IMR-90 (cell line): ENCODE measurements around the gene CENPT. TPM values are rescaled to one million over a fixed set of nuclear protein-coding genes. Genes with fewer than 3 reads are reported as not detected.

ENCODE experiments used
- ATAC-seq: fragments of 200-7000 bp; cut with Tn5 transposase; 2 replicates; pipeline ENCODE4 v1.9.1; 2020; ENCODE audit warnings: low read depth, mild to moderate bottlenecking, moderate library complexity
- BruUV-seq: library from RNA; stranded (reverse); fragments of 400-500 nt; replicated peaks from 2 replicates; lab custom pipeline; 2021; lab: Mats Ljungman, UMichigan
- CTCF ChIA-PET: fragments of 300-600 bp; formaldehyde crosslinking; extraction: SDS; loops from one replicate; lab custom pipeline; 2021; ENCODE audit warnings: antibody characterized with exemption; lab: Yijun Ruan, JAX
- POLR2A ChIA-PET: fragments of 300-600 bp; sonication (Branson Sonifier 250); formaldehyde crosslinking; loops from one replicate; lab custom pipeline; 2022; ENCODE audit warnings: antibody characterized with exemption; ENCODE audit not compliant: unreplicated experiment; lab: Charles Lee
- DNase-seq: peaks from one replicate; pipeline ENCODE4 v3.0.0; 2013
- H2AFZ ChIP-seq: replicated peaks from 2 replicates; pipeline ENCODE3; 2013; ENCODE audit warnings: low read length, mild to moderate bottlenecking; ENCODE audit not compliant: poor library complexity
- H2AK5ac ChIP-seq: 2 replicates; pipeline ENCODE4 v1.6.1; 2013; ENCODE audit warnings: low read depth, low read length, inconsistent platforms
- H2AK9ac ChIP-seq: replicated peaks from 2 replicates; pipeline ENCODE3; 2013; ENCODE audit warnings: mild to moderate bottlenecking, low read depth, low read length, moderate library complexity; ENCODE audit not compliant: poor library complexity
- H2BK120ac ChIP-seq: 2 replicates; pipeline ENCODE4 v1.6.1; 2013; ENCODE audit warnings: low read depth, low read length, inconsistent platforms
- H2BK15ac ChIP-seq: 3 replicates; pipeline ENCODE4 v1.6.1; 2013; ENCODE audit warnings: low read depth, low read length, inconsistent platforms
- H2BK20ac ChIP-seq: 2 replicates; pipeline ENCODE4 v1.6.1; 2013; ENCODE audit warnings: low read depth, mild to moderate bottlenecking, inconsistent platforms, low read length, moderate library complexity
- H2BK5ac ChIP-seq: 2 replicates; pipeline ENCODE4 v1.6.1; 2013; ENCODE audit warnings: mild to moderate bottlenecking, low read depth, low read length, inconsistent platforms; ENCODE audit not compliant: poor library complexity, severe bottlenecking
- H3K14ac ChIP-seq: replicated peaks from 2 replicates; pipeline ENCODE4 v1.6.1; 2013; ENCODE audit warnings: low read depth, low read length, inconsistent platforms
- H3K18ac ChIP-seq: 2 replicates; pipeline ENCODE4 v1.6.1; 2013; ENCODE audit warnings: low read depth, low read length, control low read depth
- H3K23ac ChIP-seq: 2 replicates; pipeline ENCODE4 v1.6.1; 2013; ENCODE audit warnings: low read depth, low read length, inconsistent platforms
- H3K27ac ChIP-seq: 2 replicates; pipeline ENCODE4 v1.5.1; 2013; ENCODE audit warnings: mild to moderate bottlenecking, control low read depth, low read length; ENCODE audit not compliant: insufficient read depth
- H3K27me3 ChIP-seq: 2 replicates; pipeline ENCODE4 v1.6.1; 2013; ENCODE audit warnings: low read length; ENCODE audit not compliant: control insufficient read depth, insufficient read depth
- H3K36me3 ChIP-seq: 2 replicates; pipeline ENCODE4 v1.6.1; 2013; ENCODE audit warnings: low read length, mixed read lengths; ENCODE audit not compliant: control insufficient read depth, insufficient read depth
- H3K4ac ChIP-seq: 2 replicates; pipeline ENCODE4 v1.6.1; 2013; ENCODE audit warnings: low read depth, low read length, inconsistent platforms
- H3K4me1 ChIP-seq: 2 replicates; pipeline ENCODE4 v1.6.1; 2013; ENCODE audit warnings: low read length, mixed read lengths; ENCODE audit not compliant: control insufficient read depth, insufficient read depth
- H3K4me2 ChIP-seq: 2 replicates; pipeline ENCODE4 v1.6.1; 2013; ENCODE audit warnings: low read depth, mild to moderate bottlenecking, control low read depth, low read length, moderate library complexity
- H3K4me3 ChIP-seq: 2 replicates; pipeline ENCODE4 v1.5.1; 2013; ENCODE audit warnings: low read depth, mild to moderate bottlenecking, control low read depth, low read length, moderate library complexity; ENCODE audit not compliant: insufficient read depth
- H3K56ac ChIP-seq: 2 replicates; pipeline ENCODE4 v1.6.1; 2013; ENCODE audit warnings: low read length, inconsistent platforms; ENCODE audit not compliant: insufficient read depth; ENCODE audit errors: extremely low read depth
- H3K79me1 ChIP-seq, 2 experiments: 2 replicates each; pipeline ENCODE4 v1.6.1; 2013; ENCODE audit warnings: low read length in 2 of 2, inconsistent platforms in 1 of 2, low read depth in 1 of 2
- H3K9ac ChIP-seq: 2 replicates; pipeline ENCODE4 v1.6.1; 2013; ENCODE audit warnings: low read depth, low read length, control low read depth
- H3K9me1 ChIP-seq: 2 replicates; pipeline ENCODE4 v1.6.1; 2013; ENCODE audit warnings: low read length, inconsistent platforms; ENCODE audit not compliant: insufficient read depth
- H3K9me3 ChIP-seq: 2 replicates; pipeline ENCODE4 v1.6.1; 2013; ENCODE audit warnings: low read length; ENCODE audit not compliant: control insufficient read depth, insufficient read depth
- H4K20me1 ChIP-seq: 2 replicates; pipeline ENCODE4 v1.6.1; 2013; ENCODE audit warnings: low read length, inconsistent platforms; ENCODE audit not compliant: insufficient read depth
- H4K5ac ChIP-seq: 2 replicates; pipeline ENCODE4 v1.6.1; 2013; ENCODE audit warnings: mild to moderate bottlenecking, low read depth, low read length, control low read depth
- H4K8ac ChIP-seq, 2 experiments: 2 replicates each; pipeline ENCODE4 v1.6.1; 2013; ENCODE audit warnings: low read depth in 2 of 2, low read length in 2 of 2, control low read depth in 1 of 2, inconsistent platforms in 1 of 2
- H4K91ac ChIP-seq: 2 replicates; pipeline ENCODE4 v1.6.1; 2013; ENCODE audit warnings: low read depth, low read length, inconsistent platforms; ENCODE audit not compliant: insufficient read depth
- BHLHE40 ChIP-seq: fragments of 150-350 bp; IDR thresholded peaks from 2 replicates; pipeline ENCODE4 v1.6.1; 2016; ENCODE audit warnings: mild to moderate bottlenecking, low read depth, low read length
- CEBPB ChIP-seq: IDR thresholded peaks from 2 replicates; pipeline ENCODE4 v1.6.1; 2012; ENCODE audit warnings: low read depth, low read length, improper control_type of control experiment
- MAFK ChIP-seq: IDR thresholded peaks from 2 replicates; pipeline ENCODE4 v1.6.1; 2012; ENCODE audit warnings: low read depth, low read length, improper control_type of control experiment
- NFE2L2 ChIP-seq: fragments of 150-350 bp; IDR thresholded peaks from 2 replicates; pipeline ENCODE4 v1.6.1; 2016; ENCODE audit warnings: low read depth, mild to moderate bottlenecking, low read length
- POLR2A ChIP-seq: IDR thresholded peaks from 2 replicates; pipeline ENCODE4 v1.6.1; 2012; ENCODE audit warnings: mild to moderate bottlenecking, low read depth, low read length
- RAD21 ChIP-seq: IDR thresholded peaks from 2 replicates; pipeline ENCODE4 v1.6.1; 2012; ENCODE audit warnings: low read length, improper control_type of control experiment
- RCOR1 ChIP-seq: IDR thresholded peaks from 2 replicates; pipeline ENCODE4 v1.6.1; 2012; ENCODE audit warnings: mild to moderate bottlenecking, low read length, improper control_type of control experiment; ENCODE audit not compliant: insufficient replicate concordance
- RFX5 ChIP-seq: IDR thresholded peaks from 2 replicates; pipeline ENCODE4 v1.8.0; 2012; ENCODE audit warnings: low read depth, mild to moderate bottlenecking, low read length, moderate library complexity
- WGBS, 2 experiments: methylation state at CpG; one replicate each; pipeline versions ENCODE4 v1.1.5 to v1.1.7; 2013; ENCODE audit warnings: missing lambda C conversion rate in 2 of 2; ENCODE audit not compliant: insufficient read length in 1 of 2; ENCODE audit errors: extremely low coverage in 2 of 2; 5-methylcytosine and 5-hydroxymethylcytosine counted together
- dilution Hi-C: fragments of 300-500 bp; cut with HindIII; formaldehyde crosslinking; loops from one replicate; pipeline ENCODE4 v1.14.3; 2018; ENCODE audit warnings: low sequenced_read_pairs; ENCODE audit not compliant: unreplicated experiment
- in situ Hi-C: fragments of 300-500 bp; cut with MboI; formaldehyde crosslinking; loops from 3 replicates; pipeline ENCODE4 v1.14.3; 2019; ENCODE audit warnings: low sequenced_read_pairs, inconsistent platforms, mixed read lengths
- intact Hi-C: fragments of 100-400 bp; cut with micrococcal nuclease; formaldehyde crosslinking; loops from 2 replicates; pipeline ENCODE4 v1.10.0; 2022
- polyA plus RNA-seq, 3 experiments: library from polyadenylated mRNA; depleted of rRNA; stranded (reverse); fragments of >200 nt; gene quantifications; 2 replicates each; pipeline ENCODE4 v1.2.3, GENCODE V29; 2012; ENCODE audit warnings: low replicate concordance in 1 of 3
- total RNA-seq: library from RNA; depleted of rRNA; stranded (reverse); fragments of >200 nt; gene quantifications from 2 replicates; pipeline ENCODE4 v1.2.3, GENCODE V29; 2012
- TF ChIP-seq, protein P1 (sequence below): fragments of 150-350 bp; IDR thresholded peaks from 2 replicates; pipeline ENCODE4 v1.6.1; 2017; ENCODE audit warnings: mild to moderate bottlenecking, antibody characterized with exemption, low read length, low read depth
- TF ChIP-seq, protein P2 (sequence below): fragments of 150-350 bp; IDR thresholded peaks from 2 replicates; pipeline ENCODE4 v1.6.1; 2016; ENCODE audit warnings: low read depth, mild to moderate bottlenecking, low read length, moderate library complexity, borderline replicate concordance
- TF ChIP-seq, protein P3 (sequence below): conservative IDR thresholded peaks from 2 replicates; pipeline ENCODE4 v1.5.1; 2012; ENCODE audit warnings: mild to moderate bottlenecking, low read depth, low read length, improper control_type of control experiment

Gene CENPT
- total and polyA plus RNA-seq, 2 of the 4 experiments (the other 2 are of a cell fraction), result 33.3 to 83.1 TPM

DNA sequence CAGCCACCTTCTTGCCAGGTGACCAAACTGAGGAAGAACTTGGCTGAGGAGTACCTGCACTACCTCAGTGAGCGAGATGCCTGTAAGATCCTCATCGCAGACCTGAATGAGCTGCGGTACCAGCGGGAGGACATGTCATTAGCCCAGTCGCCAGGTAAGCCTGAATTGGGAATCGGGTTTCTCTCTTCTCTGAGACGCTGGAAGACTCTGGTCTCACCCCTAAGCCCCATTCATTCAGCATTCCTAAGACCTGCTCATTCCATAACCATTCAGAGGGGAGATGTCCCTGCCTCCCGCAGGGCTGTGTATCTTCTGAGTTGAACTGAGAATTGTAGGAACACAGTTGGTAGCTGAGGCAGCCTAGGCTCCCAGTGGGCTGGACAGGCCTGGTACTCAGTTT lies 22.4 kb downstream of the CENPT start:
- H3K27me3 ChIP-seq, result no peaks in the 10 kb centered on the region
- H3K23ac ChIP-seq, result no peak overlapping the region
- H3K79me1 ChIP-seq, result no peaks in the 10 kb centered on the region
- TF ChIP-seq, protein P1, sequence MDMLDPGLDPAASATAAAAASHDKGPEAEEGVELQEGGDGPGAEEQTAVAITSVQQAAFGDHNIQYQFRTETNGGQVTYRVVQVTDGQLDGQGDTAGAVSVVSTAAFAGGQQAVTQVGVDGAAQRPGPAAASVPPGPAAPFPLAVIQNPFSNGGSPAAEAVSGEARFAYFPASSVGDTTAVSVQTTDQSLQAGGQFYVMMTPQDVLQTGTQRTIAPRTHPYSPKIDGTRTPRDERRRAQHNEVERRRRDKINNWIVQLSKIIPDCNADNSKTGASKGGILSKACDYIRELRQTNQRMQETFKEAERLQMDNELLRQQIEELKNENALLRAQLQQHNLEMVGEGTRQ, result no peak
- no peak for TF ChIP-seq RFX5
- no peak for TF ChIP-seq POLR2A
- TF ChIP-seq MAFK, result no peak
- TF ChIP-seq RCOR1, result no peak
- TF ChIP-seq RAD21, result no peak
- TF ChIP-seq, protein P2, sequence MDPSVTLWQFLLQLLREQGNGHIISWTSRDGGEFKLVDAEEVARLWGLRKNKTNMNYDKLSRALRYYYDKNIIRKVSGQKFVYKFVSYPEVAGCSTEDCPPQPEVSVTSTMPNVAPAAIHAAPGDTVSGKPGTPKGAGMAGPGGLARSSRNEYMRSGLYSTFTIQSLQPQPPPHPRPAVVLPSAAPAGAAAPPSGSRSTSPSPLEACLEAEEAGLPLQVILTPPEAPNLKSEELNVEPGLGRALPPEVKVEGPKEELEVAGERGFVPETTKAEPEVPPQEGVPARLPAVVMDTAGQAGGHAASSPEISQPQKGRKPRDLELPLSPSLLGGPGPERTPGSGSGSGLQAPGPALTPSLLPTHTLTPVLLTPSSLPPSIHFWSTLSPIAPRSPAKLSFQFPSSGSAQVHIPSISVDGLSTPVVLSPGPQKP, result no peak
- no peak for TF ChIP-seq BHLHE40
- TF ChIP-seq NFE2L2, result no peak
- TF ChIP-seq, protein P3, sequence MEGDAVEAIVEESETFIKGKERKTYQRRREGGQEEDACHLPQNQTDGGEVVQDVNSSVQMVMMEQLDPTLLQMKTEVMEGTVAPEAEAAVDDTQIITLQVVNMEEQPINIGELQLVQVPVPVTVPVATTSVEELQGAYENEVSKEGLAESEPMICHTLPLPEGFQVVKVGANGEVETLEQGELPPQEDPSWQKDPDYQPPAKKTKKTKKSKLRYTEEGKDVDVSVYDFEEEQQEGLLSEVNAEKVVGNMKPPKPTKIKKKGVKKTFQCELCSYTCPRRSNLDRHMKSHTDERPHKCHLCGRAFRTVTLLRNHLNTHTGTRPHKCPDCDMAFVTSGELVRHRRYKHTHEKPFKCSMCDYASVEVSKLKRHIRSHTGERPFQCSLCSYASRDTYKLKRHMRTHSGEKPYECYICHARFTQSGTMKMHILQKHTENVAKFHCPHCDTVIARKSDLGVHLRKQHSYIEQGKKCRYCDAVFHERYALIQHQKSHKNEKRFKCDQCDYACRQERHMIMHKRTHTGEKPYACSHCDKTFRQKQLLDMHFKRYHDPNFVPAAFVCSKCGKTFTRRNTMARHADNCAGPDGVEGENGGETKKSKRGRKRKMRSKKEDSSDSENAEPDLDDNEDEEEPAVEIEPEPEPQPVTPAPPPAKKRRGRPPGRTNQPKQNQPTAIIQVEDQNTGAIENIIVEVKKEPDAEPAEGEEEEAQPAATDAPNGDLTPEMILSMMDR, result no peak
- TF ChIP-seq CEBPB, result no peak
- H4K5ac ChIP-seq, result no peak overlapping the region
- H2BK5ac ChIP-seq, result no peak overlapping the region
- H3K27ac ChIP-seq, result no peak overlapping the region
- in situ Hi-C loops, result no loop called here
- 87% methylated on average over 4 of the region's 8 CpGs; no CpG with 5 or more reads in 1 of the 2 experiments for WGBS, 2 experiments
- H3K9me3 ChIP-seq, result no peaks in the 10 kb centered on the region
- no peak overlapping the region for H3K9ac ChIP-seq
- H3K14ac ChIP-seq, result no peak overlapping the region
- H2BK120ac ChIP-seq, result no peak overlapping the region
- no peak for ATAC-seq
- H2AK9ac ChIP-seq, result peak overlapping the region; percentile 45
- no peak overlapping the region for H2BK20ac ChIP-seq
- H3K18ac ChIP-seq, result no peak overlapping the region
- H4K91ac ChIP-seq, result no peak overlapping the region
- no peak overlapping the region for H3K4me3 ChIP-seq
- H3K56ac ChIP-seq, result no peak overlapping the region
- peaks cover 35% of the 10 kb centered on the region for H3K36me3 ChIP-seq
- no peak overlapping the region for H4K8ac ChIP-seq
- no peaks in the 10 kb centered on the region for H3K4me1 ChIP-seq
- DNase-seq, result no peak
- no peaks in the 10 kb centered on the region; the same call in 1 of the 2 replicates for H3K9me1 ChIP-seq
- POLR2A ChIA-PET, result no interaction called here
- no TSS peak for BruUV-seq
- no peaks in the 10 kb centered on the region for H4K20me1 ChIP-seq
- H2AFZ ChIP-seq, result no peak overlapping the region
- H3K4me2 ChIP-seq, result no peak overlapping the region
- intact Hi-C loops, result no loop called here
- H2AK5ac ChIP-seq, result no peak overlapping the region
- no peak overlapping the region for H3K4ac ChIP-seq
- CTCF ChIA-PET, result no interaction called here
- H2BK15ac ChIP-seq, result no peak overlapping the region
- dilution Hi-C loops, result no loop called here
